ENCODE data around the gene TMEM79.

DNA sequence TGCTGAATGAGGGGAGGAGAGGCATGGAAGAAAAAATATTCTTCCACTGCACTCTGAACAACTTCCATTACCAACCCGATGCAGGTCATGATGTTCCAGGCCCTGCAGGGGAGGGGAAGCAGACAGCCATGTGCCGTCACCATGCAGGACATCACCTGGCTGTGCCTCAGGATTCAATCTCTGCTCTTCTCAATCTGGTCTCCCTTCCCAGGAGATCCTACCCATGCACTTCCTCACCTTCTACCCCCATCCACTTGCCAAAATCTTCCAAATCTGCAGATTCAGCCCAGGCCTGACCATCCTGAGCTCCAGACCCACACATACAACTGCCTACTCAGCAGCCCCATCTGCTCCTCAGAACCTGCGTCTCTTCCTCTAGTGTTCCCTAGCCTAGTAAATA, 30.5 kb upstream of the TMEM79 start:
- TF ChIP-seq POLR2A (IDR thresholded peaks at IDR 0.05): no peak
- TF ChIP-seq, protein P1, sequence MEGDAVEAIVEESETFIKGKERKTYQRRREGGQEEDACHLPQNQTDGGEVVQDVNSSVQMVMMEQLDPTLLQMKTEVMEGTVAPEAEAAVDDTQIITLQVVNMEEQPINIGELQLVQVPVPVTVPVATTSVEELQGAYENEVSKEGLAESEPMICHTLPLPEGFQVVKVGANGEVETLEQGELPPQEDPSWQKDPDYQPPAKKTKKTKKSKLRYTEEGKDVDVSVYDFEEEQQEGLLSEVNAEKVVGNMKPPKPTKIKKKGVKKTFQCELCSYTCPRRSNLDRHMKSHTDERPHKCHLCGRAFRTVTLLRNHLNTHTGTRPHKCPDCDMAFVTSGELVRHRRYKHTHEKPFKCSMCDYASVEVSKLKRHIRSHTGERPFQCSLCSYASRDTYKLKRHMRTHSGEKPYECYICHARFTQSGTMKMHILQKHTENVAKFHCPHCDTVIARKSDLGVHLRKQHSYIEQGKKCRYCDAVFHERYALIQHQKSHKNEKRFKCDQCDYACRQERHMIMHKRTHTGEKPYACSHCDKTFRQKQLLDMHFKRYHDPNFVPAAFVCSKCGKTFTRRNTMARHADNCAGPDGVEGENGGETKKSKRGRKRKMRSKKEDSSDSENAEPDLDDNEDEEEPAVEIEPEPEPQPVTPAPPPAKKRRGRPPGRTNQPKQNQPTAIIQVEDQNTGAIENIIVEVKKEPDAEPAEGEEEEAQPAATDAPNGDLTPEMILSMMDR (IDR thresholded peaks at IDR 0.05): no peak

Data from testis (tissue), 2 donors.